Stimulated activated CD8-positive, alpha-beta memory T cell treated with anti-CD3 and anti-CD28 coated beads, Interleukin-15, amount 100 ng/mL, for 4 hours (primary cell): ENCODE data around the gene DST.

Source experiments
- DNase-seq, 2 donors: peaks; one replicate each; pipeline ENCODE4 v3.0.0-alpha.2; 2020; ENCODE audit warnings: low read depth in 2 of 2

Gene DST

DNA sequence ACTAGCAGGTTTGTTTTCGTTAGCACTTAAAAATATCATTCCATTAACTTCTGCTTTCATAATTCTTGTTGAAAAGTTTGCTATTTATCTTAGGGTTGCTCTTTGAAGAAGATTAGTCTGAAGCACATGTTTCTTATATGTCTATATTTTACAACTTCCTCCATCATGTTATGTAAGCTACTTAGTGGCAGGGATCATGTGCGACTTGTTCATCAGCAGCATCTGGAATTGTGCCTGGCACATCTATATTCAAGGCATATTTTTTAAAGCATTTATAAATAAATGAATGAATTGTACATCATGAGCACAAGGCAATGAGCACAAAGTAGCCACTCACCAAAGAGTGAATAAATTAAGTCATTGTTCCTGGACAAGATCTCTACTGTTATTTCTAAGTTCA is 208.1 kb downstream of the DST start:
- no peak for DNase-seq

DNA sequence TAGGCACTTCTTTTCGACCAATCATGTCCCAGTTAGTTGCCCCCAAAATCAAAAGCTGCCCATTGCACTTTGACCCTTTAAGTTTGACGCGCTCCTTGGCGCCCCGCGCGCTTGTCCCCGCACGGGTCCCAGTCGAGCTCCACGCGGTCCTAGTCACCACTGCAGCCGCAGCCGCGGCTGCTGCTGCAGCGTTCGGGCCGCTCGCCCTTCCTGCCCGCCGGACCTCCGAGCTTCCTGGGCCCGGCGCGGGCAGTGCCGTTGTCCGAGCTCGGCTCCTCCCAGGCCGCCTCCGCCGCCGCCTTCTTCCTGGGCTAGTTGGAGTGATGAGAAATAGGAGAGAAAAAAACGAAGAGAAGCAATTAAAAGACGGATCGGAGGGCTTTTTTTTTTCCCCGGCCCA is 209.6 kb downstream of the DST start:
- DNase-seq: no peak

DNA sequence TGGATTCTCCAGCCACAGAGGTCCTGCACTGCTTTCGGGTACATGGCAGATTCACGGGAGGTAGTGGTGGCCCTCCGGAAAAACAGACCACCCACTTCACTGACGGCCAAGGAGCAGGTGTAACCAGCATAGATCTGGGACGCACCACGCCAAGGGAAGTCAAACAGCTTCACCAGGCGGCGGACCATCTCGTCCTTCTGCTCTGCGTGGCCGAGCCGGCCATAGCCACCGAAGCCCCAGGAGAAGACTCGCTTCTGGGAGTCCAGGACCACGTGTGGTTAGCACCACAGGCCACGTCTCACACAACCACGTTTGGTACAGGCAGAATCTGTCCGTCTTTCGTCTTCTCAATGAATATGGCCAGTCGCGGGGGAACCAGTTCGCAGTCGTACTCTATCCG is 210.5 kb downstream of the DST start:
- DNase-seq: no peak

DNA sequence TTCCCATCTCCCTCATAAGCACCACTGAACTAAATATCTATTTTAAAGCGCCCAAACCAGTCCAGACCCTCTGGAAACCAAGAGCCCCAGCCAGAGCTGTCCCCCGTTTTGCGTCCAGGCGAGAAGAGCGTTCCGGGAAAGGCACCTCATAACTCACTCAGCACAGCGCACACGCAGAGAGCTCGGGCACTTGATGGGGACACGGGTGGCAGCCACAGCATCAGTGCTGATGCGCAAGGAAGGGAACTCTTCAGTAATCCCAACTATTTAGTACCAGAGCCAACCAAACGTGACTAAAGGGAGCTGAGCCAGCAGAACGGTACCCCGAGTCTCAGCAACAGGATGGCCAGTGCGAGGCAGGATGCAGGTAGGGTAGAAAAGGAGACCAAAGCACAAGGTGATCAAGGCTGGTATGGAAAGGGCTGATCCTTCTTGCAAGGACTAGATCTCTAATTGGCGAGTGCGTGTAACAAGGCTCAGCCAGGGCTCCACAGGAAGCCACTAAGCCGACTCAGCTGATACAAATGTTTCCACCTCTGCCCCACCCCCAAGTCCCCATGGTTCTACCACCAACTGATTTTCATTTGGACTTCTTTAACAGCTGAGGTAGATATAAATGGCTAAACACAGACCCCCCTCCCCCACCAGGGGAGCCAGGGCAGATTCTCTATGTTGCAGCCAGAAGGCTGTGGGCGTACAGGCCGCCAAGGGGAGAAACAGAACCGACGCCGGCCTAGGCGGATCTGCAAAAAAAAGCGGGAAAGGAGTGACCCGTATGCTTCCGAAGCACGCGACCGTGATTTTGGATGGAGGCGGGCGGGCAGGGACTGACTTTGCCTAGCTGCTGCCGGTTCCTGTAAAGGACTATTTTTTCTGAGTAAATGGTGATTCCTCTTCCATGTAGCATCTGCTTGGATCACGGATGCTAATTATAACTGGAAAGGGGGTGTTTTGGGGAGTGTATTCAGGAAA is 211.8 kb downstream of the DST start:
- DNase-seq: no peak

DNA sequence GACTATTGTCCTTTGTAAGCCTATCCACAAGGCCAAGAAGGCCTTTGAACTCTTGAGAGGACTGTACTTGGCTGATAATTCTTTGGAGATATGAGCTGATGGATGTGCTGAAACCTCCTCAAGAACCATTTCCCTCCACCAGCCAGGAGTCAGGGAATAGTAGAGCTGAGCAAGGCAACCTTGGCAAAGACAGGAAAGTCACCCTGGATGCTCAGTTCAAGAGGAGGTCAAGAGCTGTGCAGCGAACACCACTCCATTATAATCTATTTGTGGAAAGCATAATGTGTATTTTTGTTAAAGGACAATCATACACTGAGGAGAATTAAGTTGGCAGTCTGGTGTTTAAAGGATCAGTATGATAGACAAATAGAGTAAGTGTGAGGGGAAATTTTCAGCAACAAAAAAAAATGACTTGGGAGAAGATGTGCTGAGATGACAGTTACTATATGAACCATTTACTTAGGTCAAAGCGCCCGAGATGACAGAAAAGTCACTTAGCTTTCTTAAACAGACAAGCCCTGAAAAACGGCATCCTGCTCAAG is 218.1 kb downstream of the DST start:
- DNase-seq: no peak

DNA sequence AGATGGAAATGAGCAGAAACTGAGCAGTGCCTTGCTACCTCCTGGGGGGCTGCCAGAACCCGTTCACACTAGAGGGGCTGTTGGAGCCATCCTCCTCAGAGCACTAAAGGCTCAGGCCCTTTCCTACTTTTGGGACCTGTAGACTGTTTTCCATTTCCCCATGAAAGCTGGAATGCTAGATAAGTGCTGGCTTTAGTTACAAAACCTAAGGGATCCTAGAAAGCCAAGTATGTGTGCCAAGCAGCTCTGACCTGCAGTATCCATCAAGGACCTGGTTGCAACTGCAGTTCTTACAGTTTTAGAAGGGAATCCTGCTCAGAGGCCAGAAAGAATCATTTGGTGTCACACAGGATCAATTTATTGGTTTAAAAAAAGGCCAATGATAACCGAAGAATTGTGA is 218.6 kb downstream of the DST start:
- DNase-seq: no peak

DNA sequence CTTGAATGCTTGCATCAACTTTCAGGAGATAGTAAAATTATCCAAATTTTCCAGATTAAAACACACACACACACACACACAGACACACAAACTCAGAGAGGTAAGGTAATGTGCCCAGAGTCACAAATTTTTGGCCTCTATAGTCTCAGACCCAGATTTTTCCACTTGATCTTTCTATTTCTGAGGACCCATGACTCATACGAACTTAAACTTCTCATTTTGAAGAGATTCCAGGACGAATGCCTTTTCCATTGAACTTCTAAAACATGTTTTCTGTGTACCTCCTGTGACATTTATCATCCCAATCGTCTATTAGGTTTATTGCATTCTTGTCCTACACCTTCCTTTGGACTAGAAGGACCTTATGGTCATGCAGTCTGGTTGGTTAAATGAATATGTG is 222.4 kb downstream of the DST start:
- no peak for DNase-seq

DNA sequence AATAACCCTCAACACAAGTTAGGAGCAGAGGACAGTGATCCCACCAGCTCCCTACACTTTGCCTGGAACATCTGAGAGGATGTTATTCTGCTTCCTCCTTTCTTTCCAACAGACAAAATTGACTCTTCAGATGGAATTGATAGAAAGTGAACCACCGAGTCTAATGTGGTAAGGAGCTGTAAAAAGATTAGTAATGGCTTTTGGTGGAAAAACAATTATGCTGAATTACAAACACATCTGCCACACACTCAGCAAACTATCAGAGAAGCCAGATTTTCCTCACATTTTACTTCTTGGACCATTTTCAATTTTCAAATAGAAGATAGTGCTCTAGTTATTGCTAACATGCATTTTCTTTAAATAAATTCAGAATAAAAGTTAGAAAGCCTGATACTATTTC is 223.5 kb downstream of the DST start:
- DNase-seq: no peak

DNA sequence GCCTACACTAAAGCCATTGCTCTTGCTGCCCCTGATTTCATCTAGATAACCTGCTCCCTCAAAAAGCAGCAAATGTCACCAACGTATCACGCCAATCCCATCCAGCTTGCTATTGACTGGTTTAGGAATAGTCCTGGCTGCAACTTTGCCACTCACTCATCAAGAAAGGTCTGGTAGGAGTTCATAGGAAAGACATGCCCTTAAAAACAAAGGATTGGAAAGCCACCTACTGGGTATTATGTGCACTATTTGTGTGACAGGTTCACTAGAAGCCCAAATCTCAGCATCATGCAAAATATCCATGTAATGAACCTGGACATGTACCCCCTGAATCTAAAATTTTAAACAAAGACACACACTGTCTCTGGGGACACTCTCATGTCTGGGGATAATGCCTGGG is 224.9 kb downstream of the DST start:
- no peak for DNase-seq

DNA sequence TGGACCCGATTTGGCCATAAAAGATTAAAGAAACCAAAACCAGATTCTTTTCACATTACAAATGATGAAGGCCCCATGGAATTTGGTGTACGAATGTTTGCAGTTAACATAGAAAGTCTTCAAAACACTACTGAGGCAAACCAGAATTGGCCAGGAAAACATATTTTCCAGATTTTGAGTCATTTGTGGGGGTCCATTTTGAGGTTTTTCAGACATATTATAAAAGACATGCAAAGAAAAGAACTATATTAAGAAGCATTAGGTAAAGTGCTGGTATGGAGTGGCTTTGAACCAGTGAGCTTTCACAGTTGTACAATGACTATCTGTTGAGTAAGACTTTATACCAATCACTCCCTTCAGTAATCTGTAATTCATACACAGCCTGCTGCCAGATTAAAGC is 226.4 kb downstream of the DST start:
- DNase-seq: no peak

DNA sequence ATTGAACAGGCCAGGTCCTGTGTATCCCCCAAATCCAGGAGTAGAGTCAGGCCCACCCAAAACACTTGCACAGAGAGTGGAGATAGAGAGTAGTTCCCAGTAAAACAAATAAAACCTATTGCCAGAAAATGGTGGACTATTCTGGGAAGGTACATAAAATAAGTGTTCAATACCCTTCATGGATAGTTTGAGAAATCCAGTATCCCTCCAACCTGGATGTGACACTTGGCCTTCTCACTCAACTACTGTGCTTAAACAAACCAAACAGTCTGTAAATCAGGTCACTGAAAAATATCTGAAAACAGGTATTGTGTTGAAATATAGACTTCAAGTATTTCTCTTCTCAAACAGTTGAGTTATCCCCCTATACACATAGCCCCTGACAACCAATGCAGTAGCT is 233.7 kb downstream of the DST start:
- DNase-seq: no peak
